PC-9 (cell line): Measurements from ENCODE around the gene CLUH. TPM values are rescaled to one million over a fixed set of nuclear protein-coding genes. Genes with fewer than 3 reads are reported as not detected.
A peak's percentile ranks its signal among the peaks of the same experiment; 100 is the strongest.
"Not testable (repeated sequence)": the region's sequence is repeated elsewhere in the genome, so short reads cannot be mapped to it uniquely, and the experiment has no call there.

ENCODE experiments used
- BruUV-seq: library from RNA; stranded (reverse); fragments of 400-500 nt; replicated peaks from 2 replicates; lab custom pipeline; 2021; lab: Mats Ljungman, UMichigan
- CTCF ChIA-PET: fragments of 300-600 bp; sonication (Branson Sonifier 250); formaldehyde crosslinking; loops from one replicate; lab custom pipeline; 2022; ENCODE audit warnings: antibody characterized with exemption; lab: Charles Lee
- POLR2A ChIA-PET: fragments of 300-600 bp; sonication (Branson Sonifier 250); formaldehyde crosslinking; loops from one replicate; lab custom pipeline; 2022; ENCODE audit warnings: antibody characterized with exemption; ENCODE audit not compliant: unreplicated experiment; lab: Charles Lee
- DNase-seq, 2 experiments: peaks; one replicate each; pipeline versions ENCODE4 v3.0.0 to v3.0.0-alpha.2; 2015 to 2022; ENCODE audit warnings: mixed read lengths in 1 of 2
- H2AFZ ChIP-seq: fragments of 200-600 bp; sonication (generic); 2 replicates; pipeline ENCODE4 v1.8.1; 2017; ENCODE audit warnings: antibody characterized with exemption
- H3F3A ChIP-seq: fragments of 200-600 bp; sonication (generic); 2 replicates; pipeline ENCODE4 v1.8.1; 2017; ENCODE audit warnings: antibody characterized with exemption, mild to moderate bottlenecking, low read depth; ENCODE audit not compliant: insufficient read depth
- H3K27ac ChIP-seq: fragments of 200-600 bp; sonication (generic); 2 replicates; pipeline ENCODE4 v1.6.1; 2016; ENCODE audit warnings: mixed run types
- H3K27me3 ChIP-seq: fragments of 200-600 bp; sonication (generic); 2 replicates; pipeline ENCODE4 v1.6.1; 2016; ENCODE audit warnings: low read depth, mixed run types; ENCODE audit not compliant: insufficient read depth
- H3K36me3 ChIP-seq: fragments of 200-600 bp; sonication (generic); 2 replicates; pipeline ENCODE4 v1.6.1; 2016; ENCODE audit warnings: low read depth, mixed run types
- H3K4me1 ChIP-seq: fragments of 200-600 bp; sonication (generic); replicated peaks from 2 replicates; pipeline ENCODE4 v1.6.1; 2016; ENCODE audit warnings: mixed run types; ENCODE audit not compliant: insufficient read depth
- H3K4me2 ChIP-seq: fragments of 200-600 bp; sonication (generic); 2 replicates; pipeline ENCODE4 v1.6.1; 2017; ENCODE audit warnings: mixed run types
- H3K4me3 ChIP-seq: fragments of 200-600 bp; sonication (generic); 2 replicates; pipeline ENCODE4 v1.6.1; 2016; ENCODE audit warnings: mixed run types
- H3K79me2 ChIP-seq: fragments of 200-600 bp; sonication (generic); 2 replicates; pipeline ENCODE4 v1.6.1; 2017; ENCODE audit warnings: low read depth, mixed run types
- H3K9me2 ChIP-seq: fragments of 200-600 bp; sonication (generic); 2 replicates; pipeline ENCODE4 v1.8.1; 2017; ENCODE audit warnings: mild to moderate bottlenecking; ENCODE audit not compliant: insufficient read depth
- H3K9me3 ChIP-seq: fragments of 200-600 bp; sonication (generic); 2 replicates; pipeline ENCODE4 v1.8.1; 2016; ENCODE audit warnings: low read depth; ENCODE audit not compliant: insufficient read depth
- H4K20me1 ChIP-seq: fragments of 200-600 bp; sonication (generic); 2 replicates; pipeline ENCODE4 v1.8.1; 2017; ENCODE audit not compliant: insufficient read depth
- EZH2 ChIP-seq: fragments of 200-600 bp; sonication (generic); IDR thresholded peaks from 2 replicates; pipeline ENCODE4 v1.8.0; 2017; ENCODE audit warnings: antibody characterized with exemption, low read depth
- intact Hi-C: fragments of 100-400 bp; cut with micrococcal nuclease; formaldehyde crosslinking; loops from one replicate; pipeline ENCODE4 v1.10.0; 2022; ENCODE audit not compliant: unreplicated experiment
- total RNA-seq: library from RNA; stranded (reverse); gene quantifications from 2 replicates; pipeline ENCODE4 v1.2.3, GENCODE V29; 2021
- TF ChIP-seq, protein P1 (sequence below): fragments of 200-600 bp; sonication (generic); conservative IDR thresholded peaks from 2 replicates; pipeline ENCODE4 v1.6.1; 2017; ENCODE audit warnings: mixed run types, antibody characterized with exemption, mild to moderate bottlenecking, moderate library complexity

The CLUH gene
- total RNA-seq, 1 experiment from 2014 or later: 142 TPM

DNA sequence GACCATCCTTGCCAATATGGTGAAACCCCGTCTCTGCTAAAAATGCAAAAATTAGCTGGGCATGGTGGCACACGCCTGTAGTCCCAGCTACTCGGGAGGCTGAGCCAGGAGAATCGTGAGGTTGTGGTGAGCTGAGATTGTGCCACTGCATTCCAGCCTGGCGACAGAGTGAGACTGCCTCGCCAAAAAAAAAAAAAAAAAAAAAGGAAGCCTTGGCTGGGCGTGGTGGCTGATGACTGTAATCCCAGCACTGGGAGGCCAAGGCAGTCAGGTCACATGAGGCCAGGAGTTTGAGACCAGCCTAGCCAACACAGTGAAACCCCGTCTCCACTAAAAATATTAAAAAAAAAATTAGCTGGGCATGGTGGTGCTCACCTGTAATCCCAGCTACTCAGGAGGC, 52.2 kb downstream of the CLUH start:
- H3K4me3 ChIP-seq, H3K27me3 ChIP-seq, H2AFZ ChIP-seq, H3K4me1 ChIP-seq, CTCF ChIA-PET, H3K4me2 ChIP-seq, H3K9me2 ChIP-seq, H3K9me3 ChIP-seq, intact Hi-C loops, H3K27ac ChIP-seq, H3K36me3 ChIP-seq, BruUV-seq: not testable (repeated sequence)
- peaks cover 23% of the 10 kb centered on the region; the same call in 1 of the 2 replicates for H3F3A ChIP-seq
- H3K79me2 ChIP-seq: peaks cover 93% of the 10 kb centered on the region
- H4K20me1 ChIP-seq: peaks cover 88% of the 10 kb centered on the region
- peak; percentile 29 to 71 for DNase-seq
- POLR2A ChIA-PET: interaction anchor here (0.6 kb wide), 1 partner anchor 124 kb away, joined by 10 read pairs; no protein-coding TSS in a partner anchor

DNA sequence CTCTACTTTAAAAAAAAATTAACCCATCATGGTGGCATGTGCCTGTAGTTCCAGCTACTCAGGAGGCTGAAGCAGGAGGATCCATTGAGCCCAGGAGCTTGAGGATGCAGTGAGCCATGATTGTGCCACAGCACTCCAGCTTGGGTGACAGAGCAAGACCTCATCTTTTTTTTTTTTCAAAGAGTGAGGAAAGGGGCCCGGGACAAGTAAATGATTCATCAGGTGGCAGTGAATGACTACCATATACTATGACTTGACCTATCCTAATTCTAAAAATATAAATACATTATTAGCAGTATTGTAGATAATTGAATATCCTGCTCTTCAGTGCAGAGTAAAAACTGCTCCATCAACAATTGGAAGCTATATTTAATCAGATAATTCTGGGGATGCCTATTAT, 55.3 kb downstream of the CLUH start:
- Histone ChIP-seq H3F3A (peaks cover 26% of the 10 kb centered on the region; the same call in 1 of the 2 replicates), H3K4me1 (peaks cover under 1% of the 10 kb centered on the region), H3K9me2 (no peaks in the 10 kb centered on the region), H3K36me3 (0 out of 2 replicates have a peak, but pooled peaks cover 5% of the 10 kb centered on the region), H2AFZ (no peak overlapping the region), H4K20me1 (peaks cover 82% of the 10 kb centered on the region), H3K4me2 (no peak overlapping the region), H3K9me3 (no peaks in the 10 kb centered on the region), H3K27me3 (no peaks in the 10 kb centered on the region), H3K79me2 (peaks cover 89% of the 10 kb centered on the region), H3K4me3 (no peak overlapping the region), H3K27ac (no peak overlapping the region)
- no peak for TF ChIP-seq EZH2
- TF ChIP-seq, protein P1, sequence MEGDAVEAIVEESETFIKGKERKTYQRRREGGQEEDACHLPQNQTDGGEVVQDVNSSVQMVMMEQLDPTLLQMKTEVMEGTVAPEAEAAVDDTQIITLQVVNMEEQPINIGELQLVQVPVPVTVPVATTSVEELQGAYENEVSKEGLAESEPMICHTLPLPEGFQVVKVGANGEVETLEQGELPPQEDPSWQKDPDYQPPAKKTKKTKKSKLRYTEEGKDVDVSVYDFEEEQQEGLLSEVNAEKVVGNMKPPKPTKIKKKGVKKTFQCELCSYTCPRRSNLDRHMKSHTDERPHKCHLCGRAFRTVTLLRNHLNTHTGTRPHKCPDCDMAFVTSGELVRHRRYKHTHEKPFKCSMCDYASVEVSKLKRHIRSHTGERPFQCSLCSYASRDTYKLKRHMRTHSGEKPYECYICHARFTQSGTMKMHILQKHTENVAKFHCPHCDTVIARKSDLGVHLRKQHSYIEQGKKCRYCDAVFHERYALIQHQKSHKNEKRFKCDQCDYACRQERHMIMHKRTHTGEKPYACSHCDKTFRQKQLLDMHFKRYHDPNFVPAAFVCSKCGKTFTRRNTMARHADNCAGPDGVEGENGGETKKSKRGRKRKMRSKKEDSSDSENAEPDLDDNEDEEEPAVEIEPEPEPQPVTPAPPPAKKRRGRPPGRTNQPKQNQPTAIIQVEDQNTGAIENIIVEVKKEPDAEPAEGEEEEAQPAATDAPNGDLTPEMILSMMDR: no peak
- intact Hi-C loops: no loop called here
- ChIA-PET POLR2A (interaction anchor here (0.6 kb wide), 1 partner anchor 1544 kb away, joined by 3 read pairs; no protein-coding TSS in a partner anchor), CTCF (no interaction called here)
- no peak for DNase-seq
- no TSS peak for BruUV-seq

DNA sequence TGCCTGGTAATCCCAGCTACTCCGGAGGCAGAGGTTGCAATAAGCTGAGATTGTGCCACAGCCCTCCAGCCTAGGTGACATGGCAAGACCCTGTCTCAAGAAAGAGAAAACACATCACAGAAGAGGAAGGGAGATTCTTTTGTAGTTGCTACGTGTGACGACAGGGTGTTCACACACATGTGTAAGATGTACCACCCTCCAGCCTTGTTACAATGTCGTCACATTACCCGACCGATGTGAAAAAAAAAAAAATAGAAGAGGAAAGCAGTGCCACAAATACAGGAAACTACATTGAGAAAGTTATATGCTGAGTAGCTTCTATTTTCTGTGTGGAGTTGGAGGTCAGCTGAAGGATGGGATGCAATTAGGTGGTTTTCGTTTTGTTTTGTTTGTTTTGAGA, 56.0 kb downstream of the CLUH start:
- POLR2A ChIA-PET: interaction anchor here (0.6 kb wide), 1 partner anchor 1545 kb away, joined by 3 read pairs; no protein-coding TSS in a partner anchor
- peaks cover 85% of the 10 kb centered on the region for H3K79me2 ChIP-seq
- peaks cover 28% of the 10 kb centered on the region for H3F3A ChIP-seq
- intact Hi-C loops: no loop called here
- peaks cover 79% of the 10 kb centered on the region for H4K20me1 ChIP-seq
- H3K4me2 ChIP-seq: no peak overlapping the region
- no peaks in the 10 kb centered on the region for H3K9me3 ChIP-seq
- DNase-seq: no peak
- 0 out of 2 replicates have a peak, but pooled peaks cover 5% of the 10 kb centered on the region for H3K36me3 ChIP-seq
- no peaks in the 10 kb centered on the region for H3K27me3 ChIP-seq
- no peak overlapping the region for H2AFZ ChIP-seq
- no TSS peak for BruUV-seq
- TF ChIP-seq EZH2: no peak
- H3K4me3 ChIP-seq: no peak overlapping the region
- CTCF ChIA-PET: no interaction called here
- H3K4me1 ChIP-seq: peaks cover 8% of the 10 kb centered on the region
- no peak overlapping the region for H3K27ac ChIP-seq
- no peaks in the 10 kb centered on the region for H3K9me2 ChIP-seq

DNA sequence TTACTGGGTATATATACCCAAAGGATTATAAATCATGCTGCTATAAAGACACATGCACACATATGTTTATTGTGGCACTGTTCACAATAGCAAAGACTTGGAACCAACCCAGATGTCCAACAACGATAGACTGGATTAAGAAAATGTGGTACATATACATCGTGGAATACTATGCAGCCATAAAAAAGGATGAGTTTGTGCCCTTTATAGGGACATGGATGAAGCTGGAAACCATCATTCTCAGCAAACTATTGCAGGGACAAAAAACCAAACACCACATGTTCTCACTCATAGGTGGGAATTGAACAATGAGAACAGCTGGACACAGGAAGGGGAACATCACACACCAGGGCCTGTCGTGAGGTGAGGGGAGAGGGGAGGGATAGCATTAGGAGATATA, 58.7 kb downstream of the CLUH start:
- H3K4me2 ChIP-seq, H3K9me3 ChIP-seq, H2AFZ ChIP-seq, H3K36me3 ChIP-seq, intact Hi-C loops, BruUV-seq, DNase-seq, CTCF ChIA-PET, H3K4me3 ChIP-seq, POLR2A ChIA-PET, H3K9me2 ChIP-seq, H3K27me3 ChIP-seq, H3K27ac ChIP-seq: not testable (repeated sequence)
- Histone ChIP-seq H3K79me2 (peaks cover 78% of the 10 kb centered on the region), H3F3A (peaks cover 41% of the 10 kb centered on the region), H3K4me1 (peaks cover 26% of the 10 kb centered on the region), H4K20me1 (peaks cover 64% of the 10 kb centered on the region)
